Parathyroid adenoma (tissue), 2 donors: ENCODE results near the gene BRAP.
"Not testable (repeated sequence)": the region's sequence is repeated elsewhere in the genome, so short reads cannot be mapped to it uniquely, and the experiment has no call there.

Source experiments
- H2AFZ ChIP-seq: fragments of 300-600 bp; sonication (generic); one replicate; pipeline ENCODE4 v1.7.0; 2017; ENCODE audit warnings: antibody characterized with exemption, mild to moderate bottlenecking
- H3K27ac ChIP-seq: fragments of 300-600 bp; sonication (generic); one replicate; pipeline ENCODE4 v1.7.0; 2017
- H3K27me3 ChIP-seq: fragments of 300-600 bp; sonication (generic); one replicate; pipeline ENCODE4 v1.7.0; 2017; ENCODE audit warnings: low read length; ENCODE audit not compliant: control insufficient read depth, insufficient read depth
- H3K36me3 ChIP-seq: fragments of 300-600 bp; sonication (generic); one replicate; pipeline ENCODE4 v1.7.0; 2017; ENCODE audit warnings: low read length; ENCODE audit not compliant: control insufficient read depth, insufficient read depth
- H3K4me1 ChIP-seq: fragments of 300-600 bp; sonication (generic); one replicate; pipeline ENCODE4 v1.7.0; 2017; ENCODE audit warnings: control low read depth
- H3K4me2 ChIP-seq: fragments of 300-600 bp; sonication (generic); one replicate; pipeline ENCODE4 v1.7.0; 2017; ENCODE audit warnings: low read length
- H3K4me3 ChIP-seq: fragments of 300-600 bp; sonication (generic); one replicate; pipeline ENCODE4 v1.7.0; 2017; ENCODE audit warnings: low read depth, low read length
- H3K79me2 ChIP-seq: fragments of 300-600 bp; sonication (generic); one replicate; pipeline ENCODE4 v1.7.0; 2017; ENCODE audit warnings: control low read depth
- H3K9ac ChIP-seq: fragments of 300-600 bp; sonication (generic); one replicate; pipeline ENCODE4 v1.7.0; 2017; ENCODE audit warnings: mild to moderate bottlenecking
- H3K9me3 ChIP-seq: fragments of 300-600 bp; sonication (generic); one replicate; pipeline ENCODE4 v1.7.0; 2017; ENCODE audit warnings: low read length; ENCODE audit not compliant: control insufficient read depth
- CTCF ChIP-seq: fragments of 300-600 bp; sonication (generic); IDR thresholded peaks from one replicate; pipeline ENCODE4 v1.7.0; 2017; ENCODE audit warnings: antibody characterized with exemption, mild to moderate bottlenecking
- donor health status: primary hyperparathyroidism.

Gene BRAP

GRCh38 chr12:111628505-111629260 is 57.1 kb downstream of the BRAP start:
- Histone ChIP-seq H3K79me2 (no peaks in the 10 kb centered on the region), H3K4me3 (no peak overlapping the region), H3K27me3 (no peaks in the 10 kb centered on the region)

GRCh38 chr12:111626230-111626629 is 59.5 kb downstream of the BRAP start:
- H3K36me3 ChIP-seq = no peaks in the 10 kb centered on the region
- H3K4me2 ChIP-seq = no peak overlapping the region
- H3K9ac ChIP-seq = no peak overlapping the region
- no peak for TF ChIP-seq CTCF
- H3K27ac ChIP-seq = no peak overlapping the region
- H3K9me3 ChIP-seq = no peaks in the 10 kb centered on the region
- no peak overlapping the region for H3K4me3 ChIP-seq
- no peaks in the 10 kb centered on the region for H3K79me2 ChIP-seq
- H3K4me1 ChIP-seq = no peaks in the 10 kb centered on the region
- H3K27me3 ChIP-seq = no peaks in the 10 kb centered on the region
- no peak overlapping the region for H2AFZ ChIP-seq

More at GRCh38 chr12:111628505-111629260, 57.1 kb downstream of the BRAP start:
- H3K9me3 ChIP-seq = no peaks in the 10 kb centered on the region
- no peak overlapping the region for H3K4me2 ChIP-seq
- no peak overlapping the region for H3K27ac ChIP-seq
- H3K36me3 ChIP-seq = no peaks in the 10 kb centered on the region
- no peak overlapping the region for H2AFZ ChIP-seq
- H3K9ac ChIP-seq = no peak overlapping the region
- no peaks in the 10 kb centered on the region for H3K4me1 ChIP-seq
- TF ChIP-seq CTCF = no peak

- H3K9ac ChIP-seq = no peak overlapping the region
- no peak overlapping the region for H3K4me2 ChIP-seq
- H3K27me3 ChIP-seq = no peaks in the 10 kb centered on the region
- H3K4me3 ChIP-seq = no peak overlapping the region
- no peaks in the 10 kb centered on the region for H3K4me1 ChIP-seq
- no peaks in the 10 kb centered on the region for H3K79me2 ChIP-seq
- H2AFZ ChIP-seq = no peak overlapping the region
- no peaks in the 10 kb centered on the region for H3K36me3 ChIP-seq
- no peak overlapping the region for H3K27ac ChIP-seq
- TF ChIP-seq CTCF = no peak
- no peaks in the 10 kb centered on the region for H3K9me3 ChIP-seq
Measured at GRCh38 chr12:111624540-111624939, 61.2 kb downstream of the BRAP start.

- not testable (repeated sequence) for H3K27ac ChIP-seq, H2AFZ ChIP-seq, H3K9ac ChIP-seq, H3K79me2 ChIP-seq, H3K27me3 ChIP-seq, H3K9me3 ChIP-seq, H3K36me3 ChIP-seq, H3K4me2 ChIP-seq, H3K4me1 ChIP-seq, H3K4me3 ChIP-seq
Measured at GRCh38 chr12:111617841-111618240, 67.9 kb downstream of the BRAP start.

GRCh38 chr12:111616177-111616623 is 69.6 kb downstream of the BRAP start:
- Histone ChIP-seq H3K4me1 (no peaks in the 10 kb centered on the region), H3K27ac (no peak overlapping the region), H3K27me3 (no peaks in the 10 kb centered on the region), H3K79me2 (no peaks in the 10 kb centered on the region), H3K4me2 (no peak overlapping the region), H3K36me3 (no peaks in the 10 kb centered on the region), H3K9ac (no peak overlapping the region), H3K9me3 (no peaks in the 10 kb centered on the region), H2AFZ (no peak overlapping the region), H3K4me3 (no peak overlapping the region)
- TF ChIP-seq CTCF = no peak
